Sigmoid colon (tissue), 7 donors: ENCODE measurements around the gene PHACTR3. TPM values are rescaled to one million over a fixed set of nuclear protein-coding genes. Genes with fewer than 3 reads are reported as not detected.
A peak's percentile ranks its signal among the peaks of the same experiment; 100 is the strongest.

ENCODE experiments used
- DNase-seq: peaks from one replicate; pipeline ENCODE4 v3.0.0-alpha.2; 2019
- H3K27ac ChIP-seq, 4 donors: fragments of 200-600 bp; sonication (generic); one replicate each; pipeline ENCODE4 v1.5.1; 2016 to 2019; ENCODE audit warnings: mild to moderate bottlenecking in 1 of 4
- H3K27me3 ChIP-seq, 3 donors: fragments of 200-600 bp; sonication (generic); one replicate each; pipeline ENCODE4 v1.5.1; 2019; ENCODE audit warnings: mild to moderate bottlenecking in 1 of 3
- H3K36me3 ChIP-seq, 4 donors: fragments of 200-600 bp; sonication (generic); one replicate each; pipeline ENCODE4 v1.5.1; 2016 to 2019
- H3K4me1 ChIP-seq, 4 donors: fragments of 200-600 bp; sonication (generic); one replicate each; pipeline ENCODE4 v1.5.1; 2017 to 2019
- H3K4me3 ChIP-seq, 4 donors: fragments of 200-600 bp; sonication (generic); one replicate each; pipeline ENCODE4 v1.5.1; 2017 to 2019; ENCODE audit warnings: mild to moderate bottlenecking in 2 of 4, moderate library complexity in 1 of 4
- H3K9me3 ChIP-seq, 4 donors: fragments of 200-600 bp in 3 of 4; sonication (generic) in 3 of 4; one replicate each; pipeline versions ENCODE4 v1.5.1 to v1.6.1; 2013 to 2019
- EP300 ChIP-seq, 4 donors: sonication (generic); formaldehyde crosslinking; IDR thresholded peaks; one replicate each; pipeline ENCODE4 v1.6.1; 2017; ENCODE audit warnings: antibody characterized with exemption in 4 of 4
- POLR2A ChIP-seq, 2 donors: fragments of 450-650 bp; IDR thresholded peaks; one replicate each; pipeline ENCODE4 v1.6.1; 2016; ENCODE audit warnings: antibody characterized with exemption in 2 of 2, mild to moderate bottlenecking in 2 of 2, moderate library complexity in 2 of 2
- POLR2AphosphoS5 ChIP-seq, 4 donors: sonication (generic); formaldehyde crosslinking; IDR thresholded peaks; one replicate each; pipeline ENCODE4 v1.6.1; 2017; ENCODE audit warnings: antibody characterized with exemption in 4 of 4
- WGBS, 2 donors: extraction: QIAGEN DNeasy Blood & Tissue Kit; methylation state at CpG; one replicate each; pipeline ENCODE4 v1.1.7; 2013; 5-methylcytosine and 5-hydroxymethylcytosine counted together
- intact Hi-C: fragments of 100-400 bp; cut with DNase I; formaldehyde crosslinking; loops from one replicate; pipeline ENCODE4 v1.15.1; 2023
- polyA plus RNA-seq, 3 donors: library from polyadenylated mRNA; stranded (reverse); fragments of 200-250 nt; gene quantifications; one replicate each; pipeline ENCODE4 v1.2.3, GENCODE V29; 2013
- total RNA-seq, 4 donors: library from RNA; depleted of rRNA; stranded (reverse); fragments of >200 nt; gene quantifications; one replicate each; pipeline ENCODE4 v1.1.0, GENCODE V29; 2016
- TF ChIP-seq, protein P1 (sequence below), 4 experiments: fragments of 450-650 bp in 3 of 4; fragments of 200-600 bp in 1 of 4; IDR thresholded peaks; one replicate each; pipeline ENCODE4 v1.5.1; 2016 to 2019; ENCODE audit warnings: antibody characterized with exemption in 4 of 4, mild to moderate bottlenecking in 3 of 4, moderate library complexity in 2 of 4
- donor health status: healthy with polysubstance abuse.
- donor health status: Bipolar disorder and iron deficiency.
- donor health status: healthy.

PHACTR3 gene
- total and polyA plus RNA-seq, 7 donors, result under 0.01 to 1.5 (median 0.81) TPM

DNA sequence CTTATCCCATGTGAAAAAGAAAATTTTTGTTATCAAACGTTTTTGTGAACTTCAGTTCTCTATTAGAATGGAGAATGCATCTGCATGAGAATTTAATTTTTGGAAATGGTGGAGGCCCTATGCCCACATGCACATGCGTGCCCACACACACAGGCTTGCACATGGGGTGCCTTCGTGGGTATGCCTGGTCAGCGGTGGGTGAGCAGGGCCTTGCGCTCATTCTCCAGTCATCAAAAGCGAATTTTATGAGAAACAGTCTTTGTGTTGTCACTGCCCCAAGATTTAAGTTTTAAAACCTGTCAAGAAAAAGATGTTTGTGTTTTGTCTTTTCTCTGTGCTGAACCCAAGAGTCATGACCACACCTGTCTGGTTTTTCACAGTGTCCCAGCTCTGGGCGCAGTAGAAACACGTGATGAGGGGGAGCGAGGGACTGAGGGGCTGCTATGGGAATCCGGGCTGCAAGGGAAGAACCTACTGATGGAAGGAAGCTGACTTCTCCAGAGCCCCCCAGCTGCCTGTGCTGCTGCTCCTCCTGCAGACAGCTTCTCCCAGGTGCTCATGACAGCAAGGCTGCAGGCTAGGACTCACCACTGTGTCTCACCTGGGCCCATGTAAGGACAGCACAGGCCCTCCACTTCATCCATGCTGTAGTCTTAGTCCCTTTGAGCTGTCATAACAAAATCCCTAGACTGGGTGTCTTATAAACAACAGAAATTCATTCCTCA, 175.5 kb downstream of the PHACTR3 start:
- Histone ChIP-seq H3K4me1 (no peaks in the 10 kb centered on the region), H3K36me3 (no peaks in the 10 kb centered on the region), H3K27ac (no peak overlapping the region), H3K4me3 (no peak overlapping the region), H3K27me3 (peaks cover 0 to 7% (median 0%) of the 10 kb centered on the region in 3 donors), H3K9me3 (no peaks in the 10 kb centered on the region)
- WGBS, 2 donors, result 73 to 81% methylated on average over 10 of the region's 10 CpGs
- TF ChIP-seq POLR2AphosphoS5 (IDR thresholded peaks at IDR 0.05), result no peak
- TF ChIP-seq POLR2A (IDR thresholded peaks at IDR 0.05), result no peak
- TF ChIP-seq, protein P1, sequence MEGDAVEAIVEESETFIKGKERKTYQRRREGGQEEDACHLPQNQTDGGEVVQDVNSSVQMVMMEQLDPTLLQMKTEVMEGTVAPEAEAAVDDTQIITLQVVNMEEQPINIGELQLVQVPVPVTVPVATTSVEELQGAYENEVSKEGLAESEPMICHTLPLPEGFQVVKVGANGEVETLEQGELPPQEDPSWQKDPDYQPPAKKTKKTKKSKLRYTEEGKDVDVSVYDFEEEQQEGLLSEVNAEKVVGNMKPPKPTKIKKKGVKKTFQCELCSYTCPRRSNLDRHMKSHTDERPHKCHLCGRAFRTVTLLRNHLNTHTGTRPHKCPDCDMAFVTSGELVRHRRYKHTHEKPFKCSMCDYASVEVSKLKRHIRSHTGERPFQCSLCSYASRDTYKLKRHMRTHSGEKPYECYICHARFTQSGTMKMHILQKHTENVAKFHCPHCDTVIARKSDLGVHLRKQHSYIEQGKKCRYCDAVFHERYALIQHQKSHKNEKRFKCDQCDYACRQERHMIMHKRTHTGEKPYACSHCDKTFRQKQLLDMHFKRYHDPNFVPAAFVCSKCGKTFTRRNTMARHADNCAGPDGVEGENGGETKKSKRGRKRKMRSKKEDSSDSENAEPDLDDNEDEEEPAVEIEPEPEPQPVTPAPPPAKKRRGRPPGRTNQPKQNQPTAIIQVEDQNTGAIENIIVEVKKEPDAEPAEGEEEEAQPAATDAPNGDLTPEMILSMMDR (IDR thresholded peaks at IDR 0.05), result no peak
- peak; percentile 15 for DNase-seq
- intact Hi-C loops, result loop anchor here (5.0 kb wide), 1 partner anchor 72 kb away; no protein-coding TSS in a partner anchor

- no peaks in the 10 kb centered on the region for H3K4me1 ChIP-seq
- H3K27me3 ChIP-seq, result peaks cover 0 to 7% (median 0%) of the 10 kb centered on the region in 3 donors
- peak; percentile 32 for DNase-seq
- H3K27ac ChIP-seq, result no peak overlapping the region
- 93 to 94% methylated on average over 12 of the region's 12 CpGs for whole genome bisulfite sequencing, 2 donors
- H3K4me3 ChIP-seq, result no peak overlapping the region
- no peaks in the 10 kb centered on the region for H3K9me3 ChIP-seq
- intact Hi-C loops, result loop anchor here (5.0 kb wide), 1 partner anchor 72 kb away; no protein-coding TSS in a partner anchor
- no peaks in the 10 kb centered on the region for H3K36me3 ChIP-seq
- TF ChIP-seq EP300 (IDR thresholded peaks at IDR 0.05) (no peak), POLR2A (IDR thresholded peaks at IDR 0.05) (no peak), POLR2AphosphoS5 (IDR thresholded peaks at IDR 0.05) (no peak)
Measured at GRCh38 chr20:59780494-59781185, 176.3 kb downstream of the PHACTR3 start.

DNA sequence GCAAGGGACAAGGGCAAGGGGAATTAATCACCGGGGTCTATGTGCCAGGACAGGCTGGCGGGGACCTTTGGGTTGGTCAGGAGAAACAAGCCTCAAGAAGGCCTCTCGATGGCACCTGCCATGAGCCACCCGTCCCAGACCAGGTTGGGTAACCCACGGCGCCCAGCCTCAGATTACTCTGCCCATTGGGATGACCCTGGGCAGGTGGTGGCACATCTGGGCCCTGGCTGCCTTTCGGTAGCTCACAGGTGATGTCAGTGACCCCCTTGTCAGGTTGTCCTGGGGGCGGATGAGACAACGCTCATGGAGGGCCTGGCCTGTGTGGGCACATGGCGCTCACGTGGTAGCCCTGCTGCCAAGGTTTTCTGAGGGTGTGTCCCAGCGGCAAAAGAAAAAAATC, 176.9 kb downstream of the PHACTR3 start:
- no peaks in the 10 kb centered on the region for H3K36me3 ChIP-seq
- TF ChIP-seq, protein P1 (IDR thresholded peaks at IDR 0.05), result no peak
- TF ChIP-seq POLR2A (IDR thresholded peaks at IDR 0.05), result no peak
- TF ChIP-seq EP300 (IDR thresholded peaks at IDR 0.05), result no peak
- no peak for TF ChIP-seq POLR2AphosphoS5 (IDR thresholded peaks at IDR 0.05)
- no peak overlapping the region for H3K27ac ChIP-seq
- DNase-seq, result peak; percentile 60
- H3K27me3 ChIP-seq, result peaks cover 0 to 7% (median 0%) of the 10 kb centered on the region in 3 donors
- H3K9me3 ChIP-seq, result no peaks in the 10 kb centered on the region
- 91 to 92% methylated on average over 12 of the region's 12 CpGs for WGBS, 2 donors
- intact Hi-C loops, result loop anchor here (5.0 kb wide), 1 partner anchor 71 kb away; no protein-coding TSS in a partner anchor
- no peak overlapping the region for H3K4me3 ChIP-seq
- H3K4me1 ChIP-seq, result no peaks in the 10 kb centered on the region

DNA sequence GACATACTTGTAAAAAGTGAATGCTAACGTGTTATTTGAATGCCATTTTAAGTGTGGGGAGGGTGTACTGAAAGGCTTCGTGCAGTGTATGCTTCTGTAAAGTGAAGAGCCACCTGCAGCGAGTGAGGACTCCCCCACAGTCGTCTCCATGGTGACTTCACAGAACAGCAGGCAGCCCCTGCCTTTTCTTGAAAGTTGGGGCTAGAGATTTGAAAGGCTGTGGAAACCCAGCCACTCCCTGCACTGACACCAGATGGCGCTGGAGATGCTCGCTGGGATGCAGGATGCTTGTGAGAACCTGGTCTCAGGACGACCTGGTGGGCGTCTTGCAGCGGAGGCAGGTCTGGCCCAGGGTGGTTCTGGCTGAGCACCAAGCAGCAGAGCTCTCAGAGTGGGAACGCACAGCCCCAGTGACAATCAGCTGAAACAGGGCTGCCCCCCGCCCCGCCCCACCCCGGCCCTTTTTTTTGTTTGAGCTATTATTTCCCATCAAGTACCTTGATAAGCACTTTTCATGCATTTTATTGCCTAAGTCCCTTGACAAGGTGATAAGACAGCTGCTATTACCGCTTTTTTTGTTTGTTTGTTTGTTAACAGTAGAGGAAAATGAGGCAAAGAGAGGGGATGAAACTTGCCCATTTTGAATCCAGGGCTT, 178.8 kb downstream of the PHACTR3 start:
- Histone ChIP-seq H3K9me3 (no peaks in the 10 kb centered on the region), H3K27ac (no peak overlapping the region), H3K36me3 (no peaks in the 10 kb centered on the region), H3K27me3 (peaks cover 0 to 7% (median 0%) of the 10 kb centered on the region in 3 donors), H3K4me3 (no peak overlapping the region), H3K4me1 (no peaks in the 10 kb centered on the region)
- 23 to 24% methylated on average over 14 of the region's 14 CpGs for WGBS, 2 donors
- DNase-seq, result no peak
- intact Hi-C loops, result loop anchor here (5.0 kb wide), 1 partner anchor 69 kb away; no protein-coding TSS in a partner anchor
- no peak for TF ChIP-seq EP300 (IDR thresholded peaks at IDR 0.05)
- TF ChIP-seq, protein P1 (IDR thresholded peaks at IDR 0.05), result peak in 3 of 4 experiments; percentile 56 to 73 (median 68)

DNA sequence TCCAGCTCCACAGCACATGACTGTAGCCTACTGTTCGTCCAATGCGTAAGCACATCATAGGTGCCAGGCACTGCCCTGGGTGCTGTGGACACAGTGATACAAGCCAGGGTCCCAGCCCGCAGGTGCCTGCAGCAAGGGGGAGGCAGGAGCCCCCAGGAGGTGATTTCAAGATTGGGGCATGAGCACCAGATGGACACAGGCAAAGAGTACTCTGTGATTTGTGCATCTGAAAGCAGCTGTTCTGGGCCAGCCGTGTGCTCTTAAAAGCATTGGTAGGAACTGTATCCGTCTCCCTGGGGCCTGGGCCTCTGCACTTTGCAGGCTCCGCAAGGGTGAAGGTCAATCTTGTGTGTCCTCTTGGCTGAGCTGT, 179.3 kb downstream of the PHACTR3 start:
- TF ChIP-seq POLR2A (IDR thresholded peaks at IDR 0.05) (no peak), EP300 (IDR thresholded peaks at IDR 0.05) (no peak), POLR2AphosphoS5 (IDR thresholded peaks at IDR 0.05) (no peak)
- TF ChIP-seq, protein P1 (IDR thresholded peaks at IDR 0.05), result no peak
- Histone ChIP-seq H3K27ac (no peak overlapping the region), H3K27me3 (peaks cover 0 to 7% (median 0%) of the 10 kb centered on the region in 3 donors), H3K36me3 (no peaks in the 10 kb centered on the region), H3K4me1 (no peaks in the 10 kb centered on the region), H3K4me3 (no peak overlapping the region), H3K9me3 (no peaks in the 10 kb centered on the region)
- intact Hi-C loops, result loop anchor here (5.0 kb wide), 1 partner anchor 69 kb away; no protein-coding TSS in a partner anchor
- WGBS, 2 donors, result 88 to 91% methylated on average over 6 of the region's 6 CpGs
- DNase-seq, result no peak
